ENCODE data around the gene XCR1.

DNA sequence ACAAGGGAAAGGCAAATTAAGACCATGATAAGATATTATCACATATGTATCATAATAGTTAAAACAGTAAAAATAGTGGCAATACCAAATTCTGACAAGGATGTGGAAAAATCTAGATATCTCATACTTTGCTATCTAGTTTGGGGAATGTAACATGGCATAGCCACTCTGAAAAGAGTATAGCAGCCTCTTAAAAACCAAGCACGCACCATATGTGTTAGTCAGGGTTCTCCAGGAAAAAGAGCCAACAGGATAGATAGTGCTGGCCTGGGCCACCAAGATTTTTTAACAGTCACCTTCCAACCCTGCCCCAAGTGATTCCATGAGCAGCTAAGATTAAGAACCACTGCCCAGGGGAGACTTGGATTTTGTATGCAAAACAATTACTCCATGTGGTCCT lies 48.5 kb upstream of the XCR1 start:
- no peak for TF ChIP-seq POLR2A (IDR thresholded peaks at IDR 0.05)
- TF ChIP-seq, protein P1, sequence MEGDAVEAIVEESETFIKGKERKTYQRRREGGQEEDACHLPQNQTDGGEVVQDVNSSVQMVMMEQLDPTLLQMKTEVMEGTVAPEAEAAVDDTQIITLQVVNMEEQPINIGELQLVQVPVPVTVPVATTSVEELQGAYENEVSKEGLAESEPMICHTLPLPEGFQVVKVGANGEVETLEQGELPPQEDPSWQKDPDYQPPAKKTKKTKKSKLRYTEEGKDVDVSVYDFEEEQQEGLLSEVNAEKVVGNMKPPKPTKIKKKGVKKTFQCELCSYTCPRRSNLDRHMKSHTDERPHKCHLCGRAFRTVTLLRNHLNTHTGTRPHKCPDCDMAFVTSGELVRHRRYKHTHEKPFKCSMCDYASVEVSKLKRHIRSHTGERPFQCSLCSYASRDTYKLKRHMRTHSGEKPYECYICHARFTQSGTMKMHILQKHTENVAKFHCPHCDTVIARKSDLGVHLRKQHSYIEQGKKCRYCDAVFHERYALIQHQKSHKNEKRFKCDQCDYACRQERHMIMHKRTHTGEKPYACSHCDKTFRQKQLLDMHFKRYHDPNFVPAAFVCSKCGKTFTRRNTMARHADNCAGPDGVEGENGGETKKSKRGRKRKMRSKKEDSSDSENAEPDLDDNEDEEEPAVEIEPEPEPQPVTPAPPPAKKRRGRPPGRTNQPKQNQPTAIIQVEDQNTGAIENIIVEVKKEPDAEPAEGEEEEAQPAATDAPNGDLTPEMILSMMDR (IDR thresholded peaks at IDR 0.05), result no peak
